Astrocyte (in vitro differentiated cells and primary cell): ENCODE measurements around the gene COMMD8. TPM values are rescaled to one million over a fixed set of nuclear protein-coding genes. Genes with fewer than 3 reads are reported as not detected.

Experiments used
- DNase-seq: peaks from one replicate; pipeline ENCODE4 v3.0.0-alpha.2; 2010; ENCODE audit warnings: low read depth
- FAIRE-seq: peaks from 2 replicates; lab custom pipeline; 2011; peaks lifted over from hg19 to GRCh38; lab: Jason Lieb, UNC
- H2AFZ ChIP-seq: 2 replicates; pipeline ENCODE4 v1.6.0; 2012; ENCODE audit warnings: low read depth, low read length, inconsistent platforms
- H3K27ac ChIP-seq: 2 replicates; pipeline ENCODE4 v1.5.1; 2011; ENCODE audit warnings: low read depth, low read length, inconsistent platforms
- H3K27me3 ChIP-seq: 2 replicates; pipeline ENCODE4 v1.6.0; 2011; ENCODE audit warnings: low read length, inconsistent platforms; ENCODE audit not compliant: insufficient read depth
- H3K36me3 ChIP-seq: 2 replicates; pipeline ENCODE4 v1.5.1; 2011; ENCODE audit warnings: low read length, inconsistent platforms; ENCODE audit not compliant: insufficient read depth
- H3K4me1 ChIP-seq: 2 replicates; pipeline ENCODE4 v1.5.1; 2011; ENCODE audit warnings: low read length, inconsistent platforms; ENCODE audit not compliant: insufficient read depth
- H3K4me2 ChIP-seq: 2 replicates; pipeline ENCODE4 v1.6.0; 2012; ENCODE audit warnings: low read length, inconsistent platforms
- H3K4me3 ChIP-seq: 2 replicates; pipeline ENCODE4 v1.5.1; 2011; ENCODE audit warnings: low read depth, mild to moderate bottlenecking, low read length, inconsistent platforms; ENCODE audit not compliant: insufficient read depth
- H3K79me2 ChIP-seq: 2 replicates; pipeline ENCODE4 v1.6.0; 2012; ENCODE audit warnings: mild to moderate bottlenecking, low read length, inconsistent platforms; ENCODE audit not compliant: insufficient read depth
- H3K9ac ChIP-seq: 2 replicates; pipeline ENCODE4 v1.6.0; 2012; ENCODE audit warnings: mild to moderate bottlenecking, low read length, inconsistent platforms
- H3K9me3 ChIP-seq: 2 replicates; pipeline ENCODE4 v1.5.1; 2012; ENCODE audit warnings: low read depth, mild to moderate bottlenecking, low read length, inconsistent platforms; ENCODE audit not compliant: insufficient read depth
- H4K20me1 ChIP-seq: 2 replicates; pipeline ENCODE4 v1.6.0; 2012; ENCODE audit warnings: low read length, inconsistent platforms; ENCODE audit not compliant: insufficient read depth
- H3K27ac Mint-ChIP-seq: one replicate; pipeline ENCODE4 v1.8.0; 2021; ENCODE audit warnings: mild to moderate bottlenecking, mixed read lengths; ENCODE audit not compliant: unreplicated experiment
- H3K27me3 Mint-ChIP-seq: one replicate; pipeline ENCODE4 v1.8.0; 2021; ENCODE audit warnings: low read depth, mixed read lengths; ENCODE audit not compliant: unreplicated experiment
- H3K36me3 Mint-ChIP-seq: one replicate; pipeline ENCODE4 v1.8.0; 2021; ENCODE audit warnings: low read depth, mixed read lengths; ENCODE audit not compliant: unreplicated experiment
- H3K4me1 Mint-ChIP-seq: one replicate; pipeline ENCODE4 v1.8.0; 2021; ENCODE audit warnings: low read depth, mixed read lengths; ENCODE audit not compliant: unreplicated experiment
- H3K4me3 Mint-ChIP-seq: one replicate; pipeline ENCODE4 v1.8.0; 2021; ENCODE audit warnings: mild to moderate bottlenecking, moderate library complexity, mixed read lengths; ENCODE audit not compliant: unreplicated experiment
- H3K9me3 Mint-ChIP-seq: one replicate; pipeline ENCODE4 v1.8.0; 2021; ENCODE audit warnings: mild to moderate bottlenecking, mixed read lengths; ENCODE audit not compliant: unreplicated experiment
- EZH2 ChIP-seq: IDR thresholded peaks from 2 replicates; pipeline ENCODE4 v1.6.1; 2012; ENCODE audit warnings: mild to moderate bottlenecking, low read length, inconsistent platforms; ENCODE audit not compliant: insufficient read depth
- total RNA-seq: library from RNA; stranded (reverse); gene quantifications from 2 replicates; pipeline ENCODE4 v1.2.1, GENCODE V29; 2021
- TF ChIP-seq, protein P1 (sequence below): IDR thresholded peaks from 2 replicates; pipeline ENCODE4 v1.5.1; 2011; ENCODE audit warnings: low read depth, mild to moderate bottlenecking, inconsistent platforms, low read length, moderate library complexity; ENCODE audit not compliant: insufficient read depth

Gene COMMD8
- total RNA-seq, 1 donor from 2014 or later, result 23.5 TPM

DNA sequence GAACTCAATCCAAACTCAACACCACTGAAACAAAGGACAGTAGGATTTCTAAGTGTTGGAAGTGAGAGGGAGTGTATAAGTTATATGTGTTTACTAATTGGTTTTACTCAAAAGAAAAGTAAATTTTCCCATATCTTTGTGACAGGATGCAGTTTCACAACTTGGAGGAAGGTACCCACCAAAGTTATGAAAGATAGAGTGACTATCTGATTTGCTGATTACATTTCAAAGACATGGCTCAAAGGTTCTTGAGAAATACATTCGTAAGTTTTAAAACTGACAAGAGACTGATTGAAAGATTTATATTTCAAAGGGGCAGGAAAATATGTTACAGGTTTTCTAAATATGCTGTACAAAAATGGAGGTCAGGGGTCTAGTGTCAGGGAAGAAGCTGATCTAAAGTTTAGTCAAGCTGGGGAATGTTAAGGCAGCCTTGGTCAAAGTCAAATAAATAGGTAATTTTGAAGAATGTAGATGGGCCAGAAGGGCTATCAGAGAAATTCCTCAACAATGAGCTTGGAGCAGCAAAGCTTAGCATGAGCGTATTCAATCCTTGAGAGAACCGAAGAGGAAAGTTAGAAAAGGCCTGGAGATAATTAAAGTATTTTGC lies 9.7 kb upstream of the COMMD8 start:
- no peak overlapping the region for H3K4me3 Mint-ChIP-seq
- peaks cover 27% of the 10 kb centered on the region for H3K4me1 Mint-ChIP-seq
- H3K9me3 Mint-ChIP-seq, result no peaks in the 10 kb centered on the region
- Histone ChIP-seq H2AFZ (no peak overlapping the region), H3K9ac (no peak overlapping the region), H4K20me1 (no peaks in the 10 kb centered on the region), H3K4me2 (no peak overlapping the region), H3K4me1 (peaks cover 10% of the 10 kb centered on the region), H3K27me3 (no peaks in the 10 kb centered on the region), H3K79me2 (no peaks in the 10 kb centered on the region), H3K4me3 (no peak overlapping the region), H3K36me3 (no peaks in the 10 kb centered on the region), H3K9me3 (no peaks in the 10 kb centered on the region), H3K27ac (no peak overlapping the region)
- H3K27me3 Mint-ChIP-seq, result no peaks in the 10 kb centered on the region
- DNase-seq (no peak), FAIRE-seq (no peak)
- H3K27ac Mint-ChIP-seq, result no peak overlapping the region
- TF ChIP-seq EZH2, result no peak
- TF ChIP-seq, protein P1, sequence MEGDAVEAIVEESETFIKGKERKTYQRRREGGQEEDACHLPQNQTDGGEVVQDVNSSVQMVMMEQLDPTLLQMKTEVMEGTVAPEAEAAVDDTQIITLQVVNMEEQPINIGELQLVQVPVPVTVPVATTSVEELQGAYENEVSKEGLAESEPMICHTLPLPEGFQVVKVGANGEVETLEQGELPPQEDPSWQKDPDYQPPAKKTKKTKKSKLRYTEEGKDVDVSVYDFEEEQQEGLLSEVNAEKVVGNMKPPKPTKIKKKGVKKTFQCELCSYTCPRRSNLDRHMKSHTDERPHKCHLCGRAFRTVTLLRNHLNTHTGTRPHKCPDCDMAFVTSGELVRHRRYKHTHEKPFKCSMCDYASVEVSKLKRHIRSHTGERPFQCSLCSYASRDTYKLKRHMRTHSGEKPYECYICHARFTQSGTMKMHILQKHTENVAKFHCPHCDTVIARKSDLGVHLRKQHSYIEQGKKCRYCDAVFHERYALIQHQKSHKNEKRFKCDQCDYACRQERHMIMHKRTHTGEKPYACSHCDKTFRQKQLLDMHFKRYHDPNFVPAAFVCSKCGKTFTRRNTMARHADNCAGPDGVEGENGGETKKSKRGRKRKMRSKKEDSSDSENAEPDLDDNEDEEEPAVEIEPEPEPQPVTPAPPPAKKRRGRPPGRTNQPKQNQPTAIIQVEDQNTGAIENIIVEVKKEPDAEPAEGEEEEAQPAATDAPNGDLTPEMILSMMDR, result no peak
- H3K36me3 Mint-ChIP-seq, result no peaks in the 10 kb centered on the region

DNA sequence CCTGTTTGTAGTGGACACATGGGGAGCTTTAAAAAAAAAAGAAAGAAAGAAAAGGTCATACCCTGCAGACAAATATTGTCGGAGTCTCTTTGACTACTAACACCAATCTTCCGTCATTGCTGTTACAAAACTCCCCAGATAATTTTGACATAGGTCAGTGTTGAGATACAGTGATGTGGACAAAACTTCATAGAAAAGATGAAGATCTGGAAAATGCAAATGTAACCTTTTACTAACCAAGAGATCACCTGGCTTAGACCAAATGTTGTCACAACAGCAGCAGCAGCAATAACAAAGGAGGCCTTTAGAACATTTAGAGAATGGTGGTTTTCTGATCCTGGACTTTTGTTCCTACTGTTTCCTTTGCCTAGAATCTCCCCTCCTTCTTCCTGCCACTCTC lies 8.1 kb upstream of the COMMD8 start:
- H3K79me2 ChIP-seq, result no peaks in the 10 kb centered on the region
- Mint-ChIP-seq H3K4me3 (no peak overlapping the region), H3K4me1 (peaks cover 27% of the 10 kb centered on the region), H3K9me3 (no peaks in the 10 kb centered on the region), H3K36me3 (no peaks in the 10 kb centered on the region), H3K27me3 (no peaks in the 10 kb centered on the region), H3K27ac (no peak overlapping the region)
- H3K4me3 ChIP-seq, result no peak overlapping the region
- no peak overlapping the region for H2AFZ ChIP-seq
- no peaks in the 10 kb centered on the region for H3K27me3 ChIP-seq
- no peaks in the 10 kb centered on the region for H4K20me1 ChIP-seq
- H3K4me2 ChIP-seq, result no peak overlapping the region
- H3K9me3 ChIP-seq, result no peaks in the 10 kb centered on the region
- H3K9ac ChIP-seq, result no peak overlapping the region
- FAIRE-seq (no peak), DNase-seq (no peak)
- no peaks in the 10 kb centered on the region for H3K36me3 ChIP-seq
- H3K27ac ChIP-seq, result no peak overlapping the region
- peaks cover 10% of the 10 kb centered on the region for H3K4me1 ChIP-seq
- TF ChIP-seq, protein P1, result no peak
- no peak for TF ChIP-seq EZH2

DNA sequence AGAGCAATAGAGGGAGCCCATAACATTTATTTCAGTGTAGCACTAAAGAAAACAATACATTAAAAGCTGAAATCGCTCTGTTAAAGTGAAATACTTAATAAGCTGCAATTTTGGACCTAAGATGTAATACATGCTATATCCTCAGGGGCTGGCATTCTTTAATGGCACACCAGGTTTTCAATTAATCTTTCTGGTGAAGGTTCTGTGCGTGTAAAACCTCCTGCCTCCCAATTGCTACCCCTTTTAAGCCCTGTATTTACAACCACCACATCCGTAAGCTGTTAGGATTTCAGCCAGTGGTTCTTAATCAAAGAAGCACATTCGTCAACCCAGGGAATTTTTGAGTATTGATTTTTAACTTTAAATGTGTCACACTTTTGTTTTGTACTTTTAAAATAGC lies 7.6 kb upstream of the COMMD8 start:
- H3K9ac ChIP-seq, result no peak overlapping the region
- H3K79me2 ChIP-seq, result no peaks in the 10 kb centered on the region
- TF ChIP-seq EZH2, result no peak
- TF ChIP-seq, protein P1, result peak; percentile 3
- H2AFZ ChIP-seq, result no peak overlapping the region
- H3K4me3 ChIP-seq, result no peak overlapping the region
- H3K36me3 ChIP-seq, result no peaks in the 10 kb centered on the region
- Mint-ChIP-seq H3K27me3 (no peaks in the 10 kb centered on the region), H3K4me3 (no peak overlapping the region), H3K9me3 (no peaks in the 10 kb centered on the region), H3K4me1 (peaks cover 27% of the 10 kb centered on the region), H3K36me3 (no peaks in the 10 kb centered on the region), H3K27ac (peak overlapping the region; percentile 29)
- no peak overlapping the region for H3K27ac ChIP-seq
- DNase-seq, result peak; percentile 19
- no peaks in the 10 kb centered on the region for H3K9me3 ChIP-seq
- FAIRE-seq, result no peak
- H3K4me2 ChIP-seq, result no peak overlapping the region
- H3K4me1 ChIP-seq, result peaks cover 10% of the 10 kb centered on the region
- no peaks in the 10 kb centered on the region for H4K20me1 ChIP-seq
- no peaks in the 10 kb centered on the region for H3K27me3 ChIP-seq
